Trophoblast cell (in vitro differentiated cells and primary cell): Measurements from ENCODE around the gene ABHD16A.

Source experiments
- DNase-seq, 2 donors: peaks; one replicate each; pipeline ENCODE4 v3.0.0-alpha.2; 2016
- H2AFZ ChIP-seq: 2 replicates; pipeline ENCODE4 v1.6.1; 2013; ENCODE audit warnings: low read length, moderate library complexity, mild to moderate bottlenecking; ENCODE audit not compliant: insufficient read depth, poor library complexity
- H2AK5ac ChIP-seq: 2 replicates; pipeline ENCODE4 v1.6.1; 2013; ENCODE audit warnings: mild to moderate bottlenecking, low read length
- H2BK120ac ChIP-seq: 2 replicates; pipeline ENCODE4 v1.6.1; 2013; ENCODE audit warnings: low read length, mild to moderate bottlenecking, moderate library complexity; ENCODE audit not compliant: insufficient read depth, poor library complexity
- H2BK12ac ChIP-seq: 2 replicates; pipeline ENCODE4 v1.6.1; 2013; ENCODE audit warnings: mild to moderate bottlenecking, low read length, moderate library complexity
- H2BK5ac ChIP-seq: 2 replicates; pipeline ENCODE4 v1.6.1; 2013; ENCODE audit warnings: low read length, low read depth, moderate library complexity, mild to moderate bottlenecking; ENCODE audit not compliant: poor library complexity
- H3K14ac ChIP-seq: 2 replicates; pipeline ENCODE4 v1.6.1; 2013; ENCODE audit warnings: mild to moderate bottlenecking, low read length
- H3K18ac ChIP-seq: 2 replicates; pipeline ENCODE4 v1.6.1; 2013; ENCODE audit warnings: mild to moderate bottlenecking, low read length
- H3K23ac ChIP-seq: 2 replicates; pipeline ENCODE4 v1.6.1; 2013; ENCODE audit warnings: low read length
- H3K27ac ChIP-seq: 2 replicates; pipeline ENCODE4 v1.5.1; 2013; ENCODE audit warnings: low read depth, mild to moderate bottlenecking, inconsistent platforms, low read length, moderate library complexity
- H3K27me3 ChIP-seq: 2 replicates; pipeline ENCODE4 v1.6.1; 2013; ENCODE audit warnings: inconsistent platforms, mild to moderate bottlenecking, low read length, moderate library complexity; ENCODE audit not compliant: insufficient read depth
- H3K36me3 ChIP-seq, 2 experiments: 1 replicate in 1 of 2; 2 replicates in 1 of 2; pipeline ENCODE4 v1.6.1; 2013; ENCODE audit warnings: low read length in 2 of 2, mild to moderate bottlenecking in 2 of 2, moderate library complexity in 1 of 2; ENCODE audit not compliant: insufficient read depth in 2 of 2, control insufficient read depth in 1 of 2
- H3K4ac ChIP-seq: 2 replicates; pipeline ENCODE4 v1.6.1; 2013; ENCODE audit warnings: low read depth, mild to moderate bottlenecking, low read length, moderate library complexity
- H3K4me1 ChIP-seq, 2 experiments: 1 replicate in 1 of 2; 2 replicates in 1 of 2; pipeline ENCODE4 v1.6.1; 2013; ENCODE audit warnings: low read length in 2 of 2, mild to moderate bottlenecking in 2 of 2, moderate library complexity in 1 of 2; ENCODE audit not compliant: insufficient read depth in 2 of 2, control insufficient read depth in 1 of 2
- H3K4me2 ChIP-seq: 2 replicates; pipeline ENCODE4 v1.6.1; 2013; ENCODE audit warnings: inconsistent platforms, mild to moderate bottlenecking, low read length, moderate library complexity
- H3K4me3 ChIP-seq: 2 replicates; pipeline ENCODE4 v1.5.1; 2013; ENCODE audit warnings: mild to moderate bottlenecking, low read depth, low read length, inconsistent platforms
- H3K79me1 ChIP-seq: one replicate; pipeline ENCODE4 v1.6.1; 2013; ENCODE audit warnings: low read length
- H3K79me2 ChIP-seq: 2 replicates; pipeline ENCODE4 v1.6.1; 2013; ENCODE audit warnings: low read length, mild to moderate bottlenecking; ENCODE audit not compliant: control insufficient read depth, insufficient read depth, poor library complexity
- H3K9ac ChIP-seq: 2 replicates; pipeline ENCODE4 v1.6.1; 2013; ENCODE audit warnings: mild to moderate bottlenecking, low read length
- H3K9me3 ChIP-seq: 2 replicates; pipeline ENCODE4 v1.6.1; 2013; ENCODE audit warnings: low read depth, mild to moderate bottlenecking, control low read depth, inconsistent platforms, low read length; ENCODE audit not compliant: insufficient read depth
- H4K12ac ChIP-seq: 2 replicates; pipeline ENCODE4 v1.6.1; 2013; ENCODE audit warnings: low read depth, mild to moderate bottlenecking, low read length, moderate library complexity
- H4K8ac ChIP-seq: 2 replicates; pipeline ENCODE4 v1.6.1; 2013; ENCODE audit warnings: low read depth, mild to moderate bottlenecking, low read length, moderate library complexity
- H4K91ac ChIP-seq: one replicate; pipeline ENCODE4 v1.6.1; 2013; ENCODE audit warnings: low read depth, mild to moderate bottlenecking, low read length, moderate library complexity
- WGBS: extraction: QIAGEN DNeasy Blood & Tissue Kit; methylation state at CpG from one replicate; pipeline ENCODE4 v1.1.7; 2013; ENCODE audit warnings: missing lambda C conversion rate; ENCODE audit not compliant: insufficient read length, insufficient coverage; ENCODE audit errors: extremely low coverage; 5-methylcytosine and 5-hydroxymethylcytosine counted together

The ABHD16A gene

GRCh38 chr6:31713465-31713864 lies 10.3 kb upstream of the ABHD16A start:
- no peaks in the 10 kb centered on the region for H3K79me2 ChIP-seq
- H2BK5ac ChIP-seq: no peak overlapping the region
- WGBS: no CpG with 5 or more reads among the region's 4 CpGs
- H2BK120ac ChIP-seq: peak overlapping the region; percentile 52
- H2AK5ac ChIP-seq: no peak overlapping the region
- H4K12ac ChIP-seq: no peak overlapping the region
- H3K9ac ChIP-seq: no peak overlapping the region
- H3K14ac ChIP-seq: no peak overlapping the region
- peak overlapping the region; percentile 70 for H4K91ac ChIP-seq
- no peak overlapping the region for H3K27ac ChIP-seq
- H3K4me2 ChIP-seq: no peak overlapping the region
- H2AFZ ChIP-seq: peak overlapping the region; percentile 84
- H3K27me3 ChIP-seq: no peaks in the 10 kb centered on the region
- no peak overlapping the region for H3K18ac ChIP-seq
- no peak overlapping the region for H3K23ac ChIP-seq
- H3K4me1 ChIP-seq: peaks cover 17 to 20% of the 10 kb centered on the region in 2 experiments
- peaks cover 5% of the 10 kb centered on the region for H3K79me1 ChIP-seq
- H3K4me3 ChIP-seq: no peak overlapping the region
- no peak for DNase-seq
- H2BK12ac ChIP-seq: no peak overlapping the region
- peak overlapping the region; percentile 70 for H4K8ac ChIP-seq
- no peaks in the 10 kb centered on the region for H3K9me3 ChIP-seq
- H3K4ac ChIP-seq: no peak overlapping the region
- no peaks in the 10 kb centered on the region for H3K36me3 ChIP-seq

GRCh38 chr6:31712296-31712695 lies 9.2 kb upstream of the ABHD16A start:
- no peak overlapping the region for H2BK5ac ChIP-seq
- no peak overlapping the region for H4K8ac ChIP-seq
- no CpG with 5 or more reads among the region's 8 CpGs for WGBS
- no peak overlapping the region for H3K4me2 ChIP-seq
- H3K9me3 ChIP-seq: peaks cover 2% of the 10 kb centered on the region
- peak overlapping the region; percentile 29 for H2AK5ac ChIP-seq
- H3K4me1 ChIP-seq: peaks cover 7 to 11% of the 10 kb centered on the region in 2 experiments
- no peak overlapping the region for H2BK120ac ChIP-seq
- H3K36me3 ChIP-seq: no peaks in the 10 kb centered on the region
- no peak overlapping the region for H3K9ac ChIP-seq
- H2AFZ ChIP-seq: no peak overlapping the region
- peaks cover 2% of the 10 kb centered on the region for H3K79me1 ChIP-seq
- no peak overlapping the region for H3K18ac ChIP-seq
- no peak overlapping the region for H3K4me3 ChIP-seq
- no peak overlapping the region for H3K4ac ChIP-seq
- H4K91ac ChIP-seq: no peak overlapping the region
- H3K27ac ChIP-seq: no peak overlapping the region
- no peak overlapping the region for H4K12ac ChIP-seq
- no peaks in the 10 kb centered on the region for H3K79me2 ChIP-seq
- no peak overlapping the region for H3K14ac ChIP-seq
- no peak overlapping the region for H3K23ac ChIP-seq
- DNase-seq: no peak
- H2BK12ac ChIP-seq: no peak overlapping the region
- no peaks in the 10 kb centered on the region for H3K27me3 ChIP-seq

- H3K79me2 ChIP-seq: no peaks in the 10 kb centered on the region
- WGBS: no CpG with 5 or more reads among the region's 8 CpGs
- no peak overlapping the region for H3K4ac ChIP-seq
- no peak overlapping the region for H2BK12ac ChIP-seq
- H3K14ac ChIP-seq: no peak overlapping the region
- H3K4me3 ChIP-seq: no peak overlapping the region
- H3K36me3 ChIP-seq: no peaks in the 10 kb centered on the region
- H3K9me3 ChIP-seq: peaks cover 2% of the 10 kb centered on the region
- H4K91ac ChIP-seq: no peak overlapping the region
- H3K27me3 ChIP-seq: no peaks in the 10 kb centered on the region
- no peak overlapping the region for H4K8ac ChIP-seq
- peaks cover 2% of the 10 kb centered on the region for H3K79me1 ChIP-seq
- no peak overlapping the region for H2AFZ ChIP-seq
- DNase-seq: no peak
- no peak overlapping the region for H3K4me2 ChIP-seq
- no peak overlapping the region for H3K18ac ChIP-seq
- H3K9ac ChIP-seq: no peak overlapping the region
- no peak overlapping the region for H4K12ac ChIP-seq
- no peak overlapping the region for H3K23ac ChIP-seq
- H3K27ac ChIP-seq: no peak overlapping the region
- H2AK5ac ChIP-seq: no peak overlapping the region
- H2BK120ac ChIP-seq: no peak overlapping the region
- H2BK5ac ChIP-seq: no peak overlapping the region
- H3K4me1 ChIP-seq: peaks cover 6 to 11% of the 10 kb centered on the region in 2 experiments
Measured at GRCh38 chr6:31711233-31711632, 8.1 kb upstream of the ABHD16A start.

GRCh38 chr6:31710523-31711219 lies 7.5 kb upstream of the ABHD16A start:
- DNase-seq: no peak

More at GRCh38 chr6:31710523-31711219, 7.5 kb upstream of the ABHD16A start:
- H2BK120ac ChIP-seq: no peak overlapping the region
- H3K9ac ChIP-seq: no peak overlapping the region
- WGBS: no CpG with 5 or more reads among the region's 5 CpGs
- peaks cover 2% of the 10 kb centered on the region for H3K9me3 ChIP-seq
- H3K18ac ChIP-seq: no peak overlapping the region
- no peak overlapping the region for H2BK12ac ChIP-seq
- no peak overlapping the region for H3K4ac ChIP-seq
- no peaks in the 10 kb centered on the region for H3K27me3 ChIP-seq
- no peak overlapping the region for H4K8ac ChIP-seq
- H2BK5ac ChIP-seq: no peak overlapping the region
- H3K36me3 ChIP-seq: no peaks in the 10 kb centered on the region
- no peak overlapping the region for H3K14ac ChIP-seq
- H3K4me3 ChIP-seq: no peak overlapping the region
- no peak overlapping the region for H3K23ac ChIP-seq
- no peak overlapping the region for H3K4me2 ChIP-seq
- no peak overlapping the region for H3K27ac ChIP-seq
- peaks cover 6 to 11% of the 10 kb centered on the region in 2 experiments for H3K4me1 ChIP-seq
- no peaks in the 10 kb centered on the region for H3K79me2 ChIP-seq
- H4K12ac ChIP-seq: no peak overlapping the region
- H2AFZ ChIP-seq: no peak overlapping the region
- H3K79me1 ChIP-seq: peaks cover 2% of the 10 kb centered on the region
- no peak overlapping the region for H2AK5ac ChIP-seq
- H4K91ac ChIP-seq: no peak overlapping the region
